DMS153 treated with DMSO at 0.1 percent for 48 hours (cell line): ENCODE data around the gene ABHD3.
"Not testable (repeated sequence)": the region's sequence is repeated elsewhere in the genome, so short reads cannot be mapped to it uniquely, and the experiment has no call there.

Experiments used
- DNase-seq: peaks from one replicate; lab custom pipeline; 2025; ENCODE audit not compliant: unreplicated experiment; lab: John Stamatoyannopoulos, UW

The ABHD3 gene

GRCh38 chr18:21706386-21706865, 1.9 kb upstream of the ABHD3 start:
- DNase-seq = no peak

- DNase-seq = peak; percentile 19
These were observed 1.2 kb downstream of the ABHD3 start for GRCh38 chr18:21703241-21703820.

GRCh38 chr18:21702602-21703001, 2.0 kb downstream of the ABHD3 start:
- DNase-seq = no peak

GRCh38 chr18:21701621-21702020, 3.0 kb downstream of the ABHD3 start:
- DNase-seq = no peak

GRCh38 chr18:21700528-21701075, 4.0 kb downstream of the ABHD3 start:
- no peak for DNase-seq

- DNase-seq = no peak
These were observed 11.3 kb downstream of the ABHD3 start for GRCh38 chr18:21693322-21693721.

GRCh38 chr18:21689736-21690135, 14.8 kb downstream of the ABHD3 start:
- DNase-seq = no peak

GRCh38 chr18:21686282-21687105, 18.1 kb downstream of the ABHD3 start:
- no peak for DNase-seq

- not testable (repeated sequence) for DNase-seq
These were observed 19.0 kb downstream of the ABHD3 start for GRCh38 chr18:21685556-21685981.

- no peak for DNase-seq
These were observed 19.8 kb downstream of the ABHD3 start for GRCh38 chr18:21684731-21685130.

- DNase-seq = no peak
These were observed 22.1 kb downstream of the ABHD3 start for GRCh38 chr18:21682371-21683051.

GRCh38 chr18:21680161-21680560, 24.4 kb downstream of the ABHD3 start:
- DNase-seq = no peak

- no peak for DNase-seq
These were observed 25.7 kb downstream of the ABHD3 start for GRCh38 chr18:21678859-21679258.

GRCh38 chr18:21675354-21675753, 29.2 kb downstream of the ABHD3 start:
- not testable (repeated sequence) for DNase-seq

GRCh38 chr18:21672521-21673267, 31.9 kb downstream of the ABHD3 start:
- no peak for DNase-seq

- no peak for DNase-seq
These were observed 34.8 kb downstream of the ABHD3 start for GRCh38 chr18:21669736-21670285.

GRCh38 chr18:21664069-21664468, 40.5 kb downstream of the ABHD3 start:
- DNase-seq = no peak

- DNase-seq = no peak
These were observed 41.0 kb downstream of the ABHD3 start for GRCh38 chr18:21663578-21663977.

- no peak for DNase-seq
These were observed 42.0 kb downstream of the ABHD3 start for GRCh38 chr18:21662581-21662980.

GRCh38 chr18:21660078-21660477, 44.5 kb downstream of the ABHD3 start:
- DNase-seq = no peak

GRCh38 chr18:21656402-21656801, 48.2 kb downstream of the ABHD3 start:
- DNase-seq = no peak
